T-helper 9 cell (primary cell): Measurements from ENCODE around the gene UNC13C.

Source experiments
- DNase-seq: peaks from one replicate; pipeline ENCODE4 v3.0.0-alpha.2; 2020

Gene UNC13C

DNA sequence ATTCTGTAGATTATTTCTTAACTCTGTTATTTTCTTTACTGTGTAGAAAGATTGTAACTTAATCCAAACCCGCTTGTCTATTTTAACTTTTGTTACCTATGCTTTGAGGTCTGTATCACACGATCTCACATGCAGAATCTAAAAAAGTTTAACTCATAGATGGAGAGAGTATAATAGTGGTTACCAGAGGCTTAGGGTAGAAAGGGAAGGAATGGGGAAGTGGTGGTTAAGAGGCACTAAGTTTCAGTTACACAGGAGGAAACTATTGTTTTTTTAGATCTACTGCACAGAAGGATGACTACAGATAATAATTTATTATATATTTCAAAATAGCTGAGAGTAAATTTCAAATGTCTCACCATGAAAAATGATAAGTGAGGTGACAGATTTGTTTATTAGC lies 703.3 kb downstream of the UNC13C start:
- no peak for DNase-seq
